Measurements from ENCODE around the gene CA10.

Gene CA10

GRCh38 chr17:51709694-51710633, 448.6 kb downstream of the CA10 start:
- no peak for DNase-seq

- DNase-seq, result no peak
These were observed 451.3 kb downstream of the CA10 start for GRCh38 chr17:51707216-51707615.

GRCh38 chr17:51706093-51706492, 452.4 kb downstream of the CA10 start:
- no peak for DNase-seq

GRCh38 chr17:51703361-51704341, 454.9 kb downstream of the CA10 start:
- no peak for DNase-seq

DNA sequence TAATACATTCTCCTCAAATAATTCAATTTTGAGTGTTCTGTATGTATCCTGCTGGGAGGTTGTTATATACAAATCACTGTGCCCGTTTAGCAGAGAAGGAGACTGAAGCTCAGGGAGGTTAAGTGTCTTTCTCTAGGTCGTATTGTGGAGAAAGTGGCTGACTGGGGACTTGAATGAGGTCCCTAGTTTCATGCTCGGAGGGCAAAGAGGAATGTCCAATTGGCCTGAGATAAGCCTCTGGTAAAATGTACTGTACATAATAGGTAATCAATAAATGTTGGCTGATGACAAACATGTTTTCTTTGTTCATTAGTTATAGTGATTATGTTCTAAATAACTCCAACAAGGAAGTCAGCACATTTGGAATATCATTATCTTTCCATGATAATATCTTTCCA, 455.6 kb downstream of the CA10 start:
- no peak for DNase-seq

DNA sequence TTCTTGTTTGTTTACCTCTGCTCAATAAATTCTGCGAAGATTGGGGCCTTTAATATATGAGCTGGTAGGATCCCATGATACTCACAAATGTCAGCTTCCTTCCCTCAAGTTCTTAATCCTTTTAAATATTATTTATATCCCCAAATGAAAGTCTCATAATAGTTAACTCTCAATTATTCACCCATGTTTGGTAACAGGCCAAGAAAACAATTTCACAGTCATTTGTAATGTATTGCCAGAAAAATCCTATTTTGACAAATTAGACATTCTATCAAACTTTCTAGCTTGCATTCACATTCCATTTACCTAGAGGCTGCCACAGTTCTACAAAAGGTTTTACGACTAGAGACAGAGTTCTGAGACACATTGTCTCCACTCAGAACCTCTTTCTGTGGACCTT, 457.0 kb downstream of the CA10 start:
- DNase-seq, result no peak

- DNase-seq, result no peak
These were observed 458.3 kb downstream of the CA10 start for GRCh38 chr17:51700011-51700760.

GRCh38 chr17:51699303-51699702, 459.2 kb downstream of the CA10 start:
- DNase-seq, result no peak

GRCh38 chr17:51692917-51693316, 465.6 kb downstream of the CA10 start:
- no peak for DNase-seq

DNA sequence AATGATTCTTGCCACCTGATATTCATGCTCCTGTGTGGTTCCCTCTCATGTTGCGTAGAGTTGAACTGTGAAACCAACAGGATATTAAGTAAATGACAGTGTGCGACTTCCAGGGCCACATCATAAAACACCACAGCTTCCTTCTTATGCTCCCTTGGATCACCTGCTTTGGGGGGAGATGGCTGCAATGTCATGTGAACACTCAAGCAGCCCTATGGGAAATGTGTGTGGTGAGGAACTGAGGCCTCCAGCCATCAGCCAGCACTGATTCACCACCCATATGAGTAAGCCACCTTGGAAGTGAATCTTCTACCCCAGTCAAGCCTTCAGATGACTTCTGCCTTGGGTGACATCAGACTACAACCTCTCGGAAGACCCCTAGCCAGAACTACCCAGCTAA, 470.6 kb downstream of the CA10 start:
- DNase-seq, result no peak

DNA sequence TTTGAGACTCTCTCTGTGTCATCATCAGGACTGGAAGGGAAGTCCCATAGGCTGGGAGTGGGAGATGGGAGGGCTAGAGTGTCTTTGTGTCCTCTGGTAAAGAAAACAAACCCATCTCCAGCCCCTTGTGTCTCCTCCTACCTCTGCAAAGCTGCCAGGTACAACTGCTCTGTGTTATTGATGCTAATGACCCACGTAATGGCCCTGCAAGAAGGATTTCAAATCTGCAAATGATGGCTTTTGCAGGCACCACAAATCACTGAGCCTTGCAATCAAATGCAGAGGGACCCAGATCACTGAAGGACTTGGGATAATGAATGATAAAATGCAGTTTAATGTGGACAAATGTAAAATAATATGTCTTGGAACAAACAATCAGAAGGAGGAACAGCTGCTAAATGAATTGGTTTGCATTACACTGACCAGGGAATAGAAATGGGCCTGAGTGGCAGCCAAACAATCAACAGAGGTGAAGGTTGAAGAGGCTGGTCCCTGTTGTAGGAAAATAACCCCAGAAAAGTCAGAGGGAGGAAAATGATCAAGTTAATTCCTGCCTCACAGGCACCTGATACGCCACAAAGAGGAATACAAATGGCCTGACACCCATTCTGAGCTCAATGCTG, 473.1 kb downstream of the CA10 start:
- peak; percentile 85 for DNase-seq

GRCh38 chr17:51684214-51684613, 474.3 kb downstream of the CA10 start:
- no peak for DNase-seq

DNA sequence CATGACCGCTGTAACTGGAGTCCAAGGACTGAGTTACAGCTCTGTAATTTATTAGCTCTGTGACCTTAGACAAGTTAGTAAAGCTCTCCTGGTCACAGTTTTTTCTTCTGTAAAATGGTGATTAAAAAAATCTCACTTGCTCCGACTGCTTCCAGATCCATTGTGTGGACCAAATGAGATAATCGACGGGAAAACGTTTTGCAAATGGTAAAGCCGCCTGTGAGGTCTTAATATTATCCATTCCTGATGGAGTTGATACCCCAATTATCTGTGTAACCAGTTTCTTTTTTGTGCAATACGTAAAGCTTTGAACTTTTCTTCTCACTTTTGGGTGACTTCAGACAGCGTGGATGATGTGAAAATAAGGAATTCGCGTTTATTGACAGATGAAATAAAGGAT, 475.2 kb downstream of the CA10 start:
- no peak for DNase-seq

DNA sequence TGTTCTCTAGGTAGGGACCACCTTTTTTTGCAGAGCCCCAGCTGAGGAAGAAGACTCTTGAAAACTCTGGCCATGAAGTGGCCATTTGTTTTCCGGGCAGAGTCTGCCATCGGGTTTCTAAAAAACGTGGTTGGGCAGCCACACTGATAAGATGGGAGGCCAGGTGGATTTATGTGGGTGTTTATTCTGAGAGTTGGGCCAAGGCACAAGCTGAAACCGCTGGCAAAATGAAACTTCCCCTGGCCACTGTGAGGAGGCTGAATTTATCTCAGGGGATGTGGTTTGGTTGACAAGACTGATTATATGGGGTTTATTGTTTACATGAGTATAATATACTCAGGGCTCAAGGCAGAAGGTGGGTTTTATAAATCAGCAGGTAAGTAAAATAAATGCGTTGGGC, 476.4 kb downstream of the CA10 start:
- no peak for DNase-seq

DNA sequence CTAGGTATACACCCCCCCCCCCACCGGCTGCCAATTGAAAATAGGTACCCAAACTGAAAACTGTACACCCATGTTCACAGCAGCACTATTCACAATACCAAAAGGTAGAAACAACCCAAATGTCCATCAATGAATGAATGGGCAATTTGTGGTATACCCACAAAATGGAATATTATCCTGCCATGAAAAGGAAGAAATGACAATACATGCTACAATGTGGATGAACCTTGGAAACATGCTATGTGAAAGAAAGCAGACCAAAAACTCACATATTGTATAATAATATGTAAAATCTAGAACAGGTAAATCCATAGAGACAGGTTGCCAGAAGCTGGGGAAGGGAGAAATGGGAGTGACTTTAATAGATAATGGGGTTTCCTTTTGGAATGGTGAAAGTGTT, 480.6 kb downstream of the CA10 start:
- DNase-seq, result no peak

- DNase-seq, result no peak
These were observed 481.6 kb downstream of the CA10 start for GRCh38 chr17:51676691-51677487.

DNA sequence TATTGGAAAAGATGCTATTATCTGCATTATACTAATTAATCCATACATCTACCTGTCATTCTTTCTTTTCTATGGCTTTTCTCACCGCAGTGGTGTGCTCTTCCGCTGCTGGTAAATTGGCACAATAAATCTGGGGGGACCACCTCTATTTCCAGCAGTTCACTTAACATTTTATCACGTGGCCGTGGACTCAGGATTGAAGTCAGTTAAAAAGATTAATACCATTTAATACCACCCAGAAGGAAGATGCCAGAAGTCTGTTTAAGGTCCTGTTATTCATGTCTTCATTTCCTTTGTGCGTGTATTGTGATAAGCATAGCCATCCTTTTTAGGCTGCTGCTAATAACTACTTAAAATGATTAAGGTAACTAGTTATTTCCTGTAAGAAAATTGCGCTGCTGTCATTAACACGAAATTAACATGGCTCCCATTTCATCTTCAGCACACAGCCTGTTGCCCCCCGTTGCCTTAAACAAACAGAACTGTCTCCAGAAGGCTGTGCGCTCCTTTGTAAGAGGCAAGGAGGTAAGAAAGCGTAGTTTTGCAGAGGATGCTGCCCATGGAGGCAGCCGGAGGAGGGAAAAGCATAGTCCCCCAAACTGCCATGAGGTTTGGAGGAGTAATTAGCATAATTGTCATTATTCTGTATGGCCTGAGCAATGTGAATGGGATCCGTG, 483.8 kb downstream of the CA10 start:
- DNase-seq, result no peak

DNA sequence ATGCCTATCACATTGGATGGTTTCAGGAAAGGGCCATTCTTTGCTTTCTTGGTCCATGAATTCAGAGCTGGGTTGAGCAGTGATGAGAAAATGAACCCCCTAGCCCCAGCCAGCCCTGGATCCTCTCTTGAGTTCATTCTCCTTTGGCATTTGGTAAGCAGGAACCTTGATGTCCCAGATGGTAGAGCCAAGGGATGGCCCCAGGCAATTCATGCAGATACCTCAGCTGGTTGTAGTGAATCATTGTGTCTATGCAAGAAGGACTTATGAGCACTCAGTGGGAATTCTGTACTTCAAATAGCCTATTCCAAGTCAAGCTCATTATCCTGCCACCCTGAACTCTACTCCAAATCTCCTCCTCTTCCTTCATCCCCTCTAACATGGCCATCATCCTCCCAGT, 485.4 kb downstream of the CA10 start:
- no peak for DNase-seq

- peak; percentile 15 for DNase-seq
These were observed 486.4 kb downstream of the CA10 start for GRCh38 chr17:51672065-51672464.

GRCh38 chr17:51670899-51671298, 487.6 kb downstream of the CA10 start:
- no peak for DNase-seq

DNA sequence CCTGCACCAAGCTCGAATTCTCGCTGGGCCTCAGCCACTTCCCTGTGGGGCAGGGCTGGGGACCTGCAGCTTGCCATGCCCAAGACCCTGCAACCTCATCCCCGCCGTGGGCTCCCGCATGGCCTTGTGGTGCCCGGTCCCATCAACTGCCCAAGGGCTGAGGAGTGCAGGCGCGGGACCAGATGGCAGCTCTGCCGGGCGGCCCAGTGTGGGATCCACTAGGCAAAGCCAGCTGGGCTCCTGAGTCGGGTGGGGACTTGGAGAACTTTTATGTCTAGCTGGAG, 489.6 kb downstream of the CA10 start:
- DNase-seq, result no peak

Data from NCI-H1092 treated with DMSO at 0.1 percent for 48 hours (cell line).